OCI-LY7 (cell line): Measurements from ENCODE around the gene EBF3. TPM values are rescaled to one million over a fixed set of nuclear protein-coding genes. Genes with fewer than 3 reads are reported as not detected.

ENCODE experiments used
- BruUV-seq: library from RNA; stranded (reverse); fragments of 400-500 nt; replicated peaks from 2 replicates; lab custom pipeline; 2021; lab: Mats Ljungman, UMichigan
- CTCF ChIA-PET: fragments of 300-600 bp; sonication (Branson Sonifier 250); formaldehyde crosslinking; loops from one replicate; lab custom pipeline; 2022; ENCODE audit warnings: antibody characterized with exemption; ENCODE audit not compliant: unreplicated experiment; lab: Charles Lee
- POLR2A ChIA-PET: fragments of 300-600 bp; sonication (Branson Sonifier 250); formaldehyde crosslinking; loops from one replicate; lab custom pipeline; 2022; ENCODE audit warnings: antibody characterized with exemption; lab: Charles Lee
- DNase-seq: peaks from one replicate; pipeline ENCODE4 v3.0.0-alpha.2; 2015; ENCODE audit warnings: low spot score
- H2AFZ ChIP-seq: fragments of 200-600 bp; sonication (generic), shearing (Covaris generic); 2 replicates; pipeline ENCODE4 v1.6.1; 2014; ENCODE audit warnings: mild to moderate bottlenecking, antibody characterized with exemption, low read length, moderate library complexity
- H3K27ac ChIP-seq: fragments of 200-600 bp; sonication (generic); 2 replicates; pipeline ENCODE4 v1.5.1; 2014; ENCODE audit warnings: mixed run types, low read depth, mild to moderate bottlenecking, moderate library complexity, low read length, inconsistent platforms; ENCODE audit not compliant: poor library complexity, severe bottlenecking
- H3K36me3 ChIP-seq: fragments of 200-600 bp; sonication (generic); 2 replicates; pipeline ENCODE4 v1.6.1; 2014; ENCODE audit warnings: mild to moderate bottlenecking, antibody characterized with exemption, low read length, moderate library complexity, mixed read lengths; ENCODE audit not compliant: insufficient read depth
- H3K4me1 ChIP-seq: fragments of 200-600 bp; sonication (generic); 2 replicates; pipeline ENCODE4 v1.5.1; 2014; ENCODE audit warnings: mild to moderate bottlenecking, low read length; ENCODE audit not compliant: insufficient read depth, poor library complexity, severe bottlenecking
- H3K4me2 ChIP-seq: fragments of 200-600 bp; sonication (generic); 2 replicates; pipeline ENCODE4 v1.6.1; 2014; ENCODE audit warnings: mild to moderate bottlenecking, low read length
- H3K4me3 ChIP-seq: fragments of 200-600 bp; sonication (generic); 2 replicates; pipeline ENCODE4 v1.5.1; 2014; ENCODE audit warnings: mild to moderate bottlenecking, low read depth, low read length; ENCODE audit not compliant: poor library complexity, severe bottlenecking
- H3K79me2 ChIP-seq: fragments of 200-600 bp; sonication (generic); 2 replicates; pipeline ENCODE4 v1.6.1; 2016; ENCODE audit warnings: low read depth, mild to moderate bottlenecking, low read length, moderate library complexity, mixed read lengths; ENCODE audit not compliant: insufficient read depth
- H3K9me2 ChIP-seq: fragments of 200-600 bp; sonication (generic); 2 replicates; pipeline ENCODE4 v1.6.1; 2016; ENCODE audit warnings: mild to moderate bottlenecking, low read length, mixed read lengths; ENCODE audit not compliant: insufficient read depth
- H3K9me3 ChIP-seq: fragments of 200-600 bp; sonication (generic); 2 replicates; pipeline ENCODE4 v1.6.1; 2014; ENCODE audit warnings: mild to moderate bottlenecking, mixed run types, low read length, mixed read lengths
- H4K20me1 ChIP-seq: fragments of 200-600 bp; sonication (generic); 2 replicates; pipeline ENCODE4 v1.6.1; 2014; ENCODE audit warnings: mild to moderate bottlenecking, antibody characterized with exemption, low read length, moderate library complexity, mixed read lengths; ENCODE audit not compliant: insufficient read depth
- EZH2phosphoT487 ChIP-seq: fragments of 200-600 bp; sonication (generic); IDR thresholded peaks from 2 replicates; pipeline ENCODE4 v1.6.1; 2018; ENCODE audit warnings: low read depth, borderline replicate concordance, mild to moderate bottlenecking, mixed run types, antibody characterized with exemption, low read length, moderate library complexity, mixed read lengths
- intact Hi-C: fragments of 100-400 bp; cut with micrococcal nuclease; formaldehyde crosslinking; loops from one replicate; pipeline ENCODE4 v1.10.0; 2022; ENCODE audit not compliant: unreplicated experiment
- total RNA-seq, 2 experiments: library from RNA; depleted of rRNA in 1 of 2; stranded (reverse); fragments of >200 nt in 1 of 2; shearing (Covaris generic) in 1 of 2; gene quantifications; 2 replicates each; pipeline ENCODE4 v1.2.3, GENCODE V29; 2014 to 2022
- TF ChIP-seq, protein P1 (sequence below): fragments of 200-600 bp; sonication (generic); conservative IDR thresholded peaks from 2 replicates; pipeline ENCODE4 v1.5.1; 2014; ENCODE audit warnings: mild to moderate bottlenecking, antibody characterized with exemption, low read length, moderate library complexity, mixed read lengths

The EBF3 gene
- total RNA-seq, 2 experiments from 2014 or later: not detected

DNA sequence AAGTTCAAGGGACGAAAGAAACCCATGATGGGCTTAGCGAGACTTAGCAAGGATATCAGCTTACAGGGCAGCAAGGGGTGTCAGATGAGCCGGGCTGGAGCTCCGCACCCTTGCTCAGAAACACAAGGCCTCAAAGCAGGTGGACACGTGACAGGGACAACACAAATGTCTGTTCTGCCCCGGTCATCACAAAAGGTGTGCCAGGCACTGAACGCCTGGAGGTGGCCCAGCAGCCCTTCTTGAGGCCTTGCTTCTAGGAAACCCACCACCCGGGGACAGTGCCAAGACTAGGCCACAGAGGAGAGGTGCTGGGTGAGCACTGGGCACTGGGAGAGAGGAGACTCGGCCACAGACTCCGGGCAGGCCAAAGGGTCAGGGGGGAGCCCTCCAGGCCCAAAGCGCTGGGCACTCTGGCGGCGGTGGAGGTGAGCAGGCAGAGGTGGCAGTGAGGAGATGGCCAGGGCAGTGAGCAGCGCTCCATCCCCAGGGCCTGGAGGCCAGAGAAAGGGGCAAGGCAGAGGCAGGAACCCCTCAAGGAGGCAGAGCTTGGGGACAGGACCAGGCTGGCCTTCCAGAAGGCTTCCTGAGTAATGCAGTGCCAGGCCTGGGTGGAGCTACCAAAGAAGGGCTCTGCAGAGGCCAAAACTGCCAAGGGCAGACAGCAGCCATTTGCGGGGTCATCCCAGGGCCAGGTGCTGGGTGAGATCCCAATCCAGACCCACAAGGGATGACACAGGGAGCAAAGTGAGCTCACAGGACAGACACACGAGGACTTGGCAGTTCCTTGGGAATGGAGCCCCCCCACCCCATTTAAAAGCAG lies 22.7 kb downstream of the EBF3 start:
- Histone ChIP-seq H3K4me1 (no peaks in the 10 kb centered on the region), H3K4me2 (no peak overlapping the region), H3K9me2 (no peaks in the 10 kb centered on the region), H3K36me3 (no peaks in the 10 kb centered on the region), H3K79me2 (no peaks in the 10 kb centered on the region), H4K20me1 (no peaks in the 10 kb centered on the region), H3K9me3 (no peaks in the 10 kb centered on the region), H3K4me3 (no peak overlapping the region), H3K27ac (no peak overlapping the region), H2AFZ (no peak overlapping the region)
- CTCF ChIA-PET: no interaction called here
- TF ChIP-seq, protein P1, sequence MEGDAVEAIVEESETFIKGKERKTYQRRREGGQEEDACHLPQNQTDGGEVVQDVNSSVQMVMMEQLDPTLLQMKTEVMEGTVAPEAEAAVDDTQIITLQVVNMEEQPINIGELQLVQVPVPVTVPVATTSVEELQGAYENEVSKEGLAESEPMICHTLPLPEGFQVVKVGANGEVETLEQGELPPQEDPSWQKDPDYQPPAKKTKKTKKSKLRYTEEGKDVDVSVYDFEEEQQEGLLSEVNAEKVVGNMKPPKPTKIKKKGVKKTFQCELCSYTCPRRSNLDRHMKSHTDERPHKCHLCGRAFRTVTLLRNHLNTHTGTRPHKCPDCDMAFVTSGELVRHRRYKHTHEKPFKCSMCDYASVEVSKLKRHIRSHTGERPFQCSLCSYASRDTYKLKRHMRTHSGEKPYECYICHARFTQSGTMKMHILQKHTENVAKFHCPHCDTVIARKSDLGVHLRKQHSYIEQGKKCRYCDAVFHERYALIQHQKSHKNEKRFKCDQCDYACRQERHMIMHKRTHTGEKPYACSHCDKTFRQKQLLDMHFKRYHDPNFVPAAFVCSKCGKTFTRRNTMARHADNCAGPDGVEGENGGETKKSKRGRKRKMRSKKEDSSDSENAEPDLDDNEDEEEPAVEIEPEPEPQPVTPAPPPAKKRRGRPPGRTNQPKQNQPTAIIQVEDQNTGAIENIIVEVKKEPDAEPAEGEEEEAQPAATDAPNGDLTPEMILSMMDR: no peak
- no peak for TF ChIP-seq EZH2phosphoT487
- intact Hi-C loops: no loop called here
- DNase-seq: no peak
- no TSS peak for BruUV-seq
- POLR2A ChIA-PET: no interaction called here

DNA sequence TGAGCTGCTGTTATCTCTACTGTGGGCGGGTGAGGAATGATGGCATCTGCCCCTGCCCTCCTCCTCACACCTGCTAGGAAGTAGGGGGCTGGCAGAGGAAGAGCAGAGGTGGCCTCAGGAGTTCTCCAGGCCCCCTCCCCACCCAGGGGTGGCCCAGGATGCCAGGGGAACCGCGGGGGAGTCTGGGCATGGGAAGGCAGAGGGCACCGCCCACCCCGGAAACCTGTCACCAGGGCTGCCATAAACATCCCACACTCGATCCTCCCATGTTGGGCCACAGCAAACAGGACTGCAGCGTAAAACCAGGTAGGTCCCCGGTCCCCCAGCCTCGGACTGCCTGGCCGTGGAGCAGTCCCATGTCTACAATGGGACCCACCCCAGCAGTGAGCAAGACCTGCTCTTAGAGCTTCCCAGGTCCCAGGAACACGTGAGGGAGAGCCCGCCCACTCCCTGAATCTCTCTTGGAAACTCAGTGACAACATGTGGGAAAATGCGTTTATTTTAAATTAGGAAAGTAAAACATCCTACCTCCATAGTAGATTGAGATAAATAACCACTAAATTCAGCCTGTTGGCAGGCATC lies 23.4 kb downstream of the EBF3 start:
- no TSS peak for BruUV-seq
- no peaks in the 10 kb centered on the region for H3K79me2 ChIP-seq
- no peak overlapping the region for H3K27ac ChIP-seq
- no peak overlapping the region for H3K4me3 ChIP-seq
- intact Hi-C loops: no loop called here
- POLR2A ChIA-PET: no interaction called here
- H4K20me1 ChIP-seq: no peaks in the 10 kb centered on the region
- CTCF ChIA-PET: no interaction called here
- no peaks in the 10 kb centered on the region for H3K9me3 ChIP-seq
- H3K4me1 ChIP-seq: no peaks in the 10 kb centered on the region
- no peak overlapping the region for H2AFZ ChIP-seq
- TF ChIP-seq, protein P1: no peak
- no peak for TF ChIP-seq EZH2phosphoT487
- no peak overlapping the region for H3K4me2 ChIP-seq
- no peaks in the 10 kb centered on the region for H3K9me2 ChIP-seq
- no peak for DNase-seq
- no peaks in the 10 kb centered on the region for H3K36me3 ChIP-seq
